ENCODE data around the gene MAPK4.

MAPK4 gene

GRCh38 chr18:50627594-50628532 lies 68.0 kb downstream of the MAPK4 start:
- Histone ChIP-seq H3K9ac (ENCODE audit: low read depth, low read length) (no peak overlapping the region), H3K36me3 (ENCODE audit: insufficient read depth, low read length) (no peaks in the 10 kb centered on the region), H3K9me3 (replicated peaks; ENCODE audit: low read length) (no peaks in the 10 kb centered on the region), H3K27me3 (ENCODE audit: control insufficient read depth, insufficient read depth, low read length) (peaks cover 11% of the 10 kb centered on the region), H3K4me3 (ENCODE audit: low read length) (no peak overlapping the region), H3K4me1 (ENCODE audit: control insufficient read depth, insufficient read depth, low read length) (peaks cover 8% of the 10 kb centered on the region), H3K4me2 (ENCODE audit: low read length) (no peak overlapping the region)

DNA sequence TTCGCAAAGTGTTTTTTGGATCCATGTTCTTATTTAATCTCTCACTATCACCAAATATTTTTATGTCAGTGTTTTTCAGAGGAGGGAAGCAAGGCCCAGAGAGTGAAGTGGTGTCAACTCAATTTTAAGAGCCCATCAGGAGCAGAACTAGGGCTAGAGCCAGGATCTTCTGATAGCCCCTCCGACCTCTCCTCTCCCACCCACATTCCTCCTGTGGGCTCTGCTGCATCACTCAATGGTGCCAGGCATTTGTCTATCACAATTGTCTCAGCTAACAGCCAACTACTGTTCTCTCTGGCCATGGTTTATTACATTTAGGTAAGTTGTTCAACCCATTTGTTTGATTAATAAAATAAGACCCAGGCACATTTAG lies 68.6 kb downstream of the MAPK4 start:
- H3K9me3 ChIP-seq (replicated peaks; ENCODE audit: low read length) = no peaks in the 10 kb centered on the region
- H3K4me3 ChIP-seq (ENCODE audit: low read length) = no peak overlapping the region
- no peak overlapping the region for H3K4me2 ChIP-seq (ENCODE audit: low read length)

DNA sequence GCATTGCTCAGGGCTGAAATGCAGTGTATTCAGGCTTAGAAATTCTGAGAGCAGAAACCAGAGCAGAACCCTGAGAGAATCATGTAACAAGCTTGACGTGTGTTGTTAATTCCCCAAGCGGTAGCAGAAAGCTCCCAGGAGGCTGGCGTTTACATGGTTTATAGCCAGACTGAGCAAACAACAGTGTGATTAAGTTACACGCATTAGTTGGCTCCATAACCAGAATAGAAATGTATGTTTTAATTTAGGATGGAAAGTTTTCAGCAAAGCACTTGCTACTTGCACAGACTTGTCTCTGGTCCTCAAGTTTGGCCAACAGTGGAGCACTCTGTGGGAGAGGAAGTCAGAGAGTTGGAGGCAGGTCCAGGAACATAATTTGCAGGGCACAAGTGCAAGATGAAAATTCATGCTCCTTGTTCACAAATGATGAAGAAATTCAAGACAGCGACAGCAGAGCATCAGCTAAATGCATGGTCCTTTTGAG lies 69.3 kb downstream of the MAPK4 start:
- no peak overlapping the region for H3K4me3 ChIP-seq (ENCODE audit: low read length)
- H3K27me3 ChIP-seq (ENCODE audit: control insufficient read depth, insufficient read depth, low read length) = peaks cover 4% of the 10 kb centered on the region
- no peaks in the 10 kb centered on the region for H3K36me3 ChIP-seq (ENCODE audit: insufficient read depth, low read length)
- no peak overlapping the region for H3K9ac ChIP-seq (ENCODE audit: low read depth, low read length)
- H3K4me2 ChIP-seq (ENCODE audit: low read length) = no peak overlapping the region
- H3K9me3 ChIP-seq (replicated peaks; ENCODE audit: low read length) = no peaks in the 10 kb centered on the region
- peaks cover 8% of the 10 kb centered on the region for H3K4me1 ChIP-seq (ENCODE audit: control insufficient read depth, insufficient read depth, low read length)

More for the DNA sequence above, 68.6 kb downstream of the MAPK4 start:
- no peak overlapping the region for H3K9ac ChIP-seq (ENCODE audit: low read depth, low read length)
- H3K27me3 ChIP-seq (ENCODE audit: control insufficient read depth, insufficient read depth, low read length) = peaks cover 7% of the 10 kb centered on the region
- H3K4me1 ChIP-seq (ENCODE audit: control insufficient read depth, insufficient read depth, low read length) = peaks cover 8% of the 10 kb centered on the region
- H3K36me3 ChIP-seq (ENCODE audit: insufficient read depth, low read length) = no peaks in the 10 kb centered on the region

- no peaks in the 10 kb centered on the region for H3K36me3 ChIP-seq (ENCODE audit: insufficient read depth, low read length)
- peaks cover 4% of the 10 kb centered on the region for H3K27me3 ChIP-seq (ENCODE audit: control insufficient read depth, insufficient read depth, low read length)
- H3K9me3 ChIP-seq (replicated peaks; ENCODE audit: low read length) = no peaks in the 10 kb centered on the region
- no peak overlapping the region for H3K4me3 ChIP-seq (ENCODE audit: low read length)
- no peak overlapping the region for H3K9ac ChIP-seq (ENCODE audit: low read depth, low read length)
- H3K4me2 ChIP-seq (ENCODE audit: low read length) = no peak overlapping the region
- peaks cover 8% of the 10 kb centered on the region for H3K4me1 ChIP-seq (ENCODE audit: control insufficient read depth, insufficient read depth, low read length)
These were observed 71.0 kb downstream of the MAPK4 start for GRCh38 chr18:50630895-50631294.

DNA sequence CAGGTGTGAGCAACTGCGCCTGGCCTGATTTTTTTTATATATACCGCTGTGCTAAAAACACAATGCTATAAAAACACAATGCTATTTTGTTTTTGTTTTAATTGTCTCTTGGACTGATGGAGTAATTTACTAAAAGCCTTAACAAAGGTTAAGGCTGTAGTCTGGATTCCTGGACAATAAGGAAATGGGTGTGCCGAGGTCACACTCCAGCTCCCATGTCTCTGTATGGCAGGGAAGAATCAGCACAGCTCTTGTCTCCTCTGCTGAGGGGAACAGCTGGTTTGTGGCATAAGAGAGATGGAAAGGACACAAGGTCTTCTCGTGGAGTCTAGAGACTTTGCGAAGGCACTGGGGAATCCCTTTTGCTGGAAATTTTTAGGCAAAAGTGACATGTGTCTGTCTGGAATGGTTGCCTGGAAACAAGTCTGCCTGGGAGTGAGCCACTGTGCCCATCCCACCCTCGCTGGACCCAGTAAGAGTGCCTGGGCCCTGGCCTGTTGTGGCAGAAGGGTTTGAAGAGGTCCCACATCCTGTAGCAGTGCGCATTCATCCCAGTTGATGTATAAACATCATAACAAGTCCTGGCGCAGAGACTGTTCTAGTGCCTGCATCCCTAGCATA lies 73.1 kb downstream of the MAPK4 start:
- no peaks in the 10 kb centered on the region for H3K36me3 ChIP-seq (ENCODE audit: insufficient read depth, low read length)
- H3K4me2 ChIP-seq (ENCODE audit: low read length) = no peak overlapping the region
- no peaks in the 10 kb centered on the region for H3K27me3 ChIP-seq (ENCODE audit: control insufficient read depth, insufficient read depth, low read length)
- H3K9me3 ChIP-seq (replicated peaks; ENCODE audit: low read length) = no peaks in the 10 kb centered on the region
- H3K4me3 ChIP-seq (ENCODE audit: low read length) = no peak overlapping the region
- no peak overlapping the region for H3K9ac ChIP-seq (ENCODE audit: low read depth, low read length)
- peaks cover 8% of the 10 kb centered on the region for H3K4me1 ChIP-seq (ENCODE audit: control insufficient read depth, insufficient read depth, low read length)

DNA sequence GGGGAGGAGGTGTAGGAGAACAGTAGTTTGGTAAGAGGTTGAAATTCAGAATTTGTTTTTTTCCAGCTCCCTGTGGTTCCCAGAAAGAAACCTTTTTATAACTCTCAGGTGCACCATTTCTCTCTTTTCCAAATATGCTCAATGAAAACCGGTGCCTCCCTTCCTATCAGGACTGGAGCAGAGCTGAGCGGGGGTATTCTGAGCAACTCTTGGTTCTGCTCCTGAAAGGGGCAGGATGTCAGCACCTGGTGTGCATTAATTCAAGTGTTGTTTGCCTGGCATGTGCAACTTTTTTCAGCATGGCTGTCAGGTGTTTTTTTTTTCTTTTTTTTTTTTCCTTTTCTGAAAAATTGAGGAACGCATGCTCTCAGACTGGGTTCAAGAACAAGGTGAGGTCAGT lies 74.1 kb downstream of the MAPK4 start:
- Histone ChIP-seq H3K9ac (ENCODE audit: low read depth, low read length) (no peak overlapping the region), H3K9me3 (replicated peaks; ENCODE audit: low read length) (no peaks in the 10 kb centered on the region), H3K4me2 (ENCODE audit: low read length) (no peak overlapping the region), H3K27me3 (ENCODE audit: control insufficient read depth, insufficient read depth, low read length) (no peaks in the 10 kb centered on the region), H3K4me1 (ENCODE audit: control insufficient read depth, insufficient read depth, low read length) (peaks cover 8% of the 10 kb centered on the region), H3K4me3 (ENCODE audit: low read length) (no peak overlapping the region), H3K36me3 (ENCODE audit: insufficient read depth, low read length) (no peaks in the 10 kb centered on the region)

DNA sequence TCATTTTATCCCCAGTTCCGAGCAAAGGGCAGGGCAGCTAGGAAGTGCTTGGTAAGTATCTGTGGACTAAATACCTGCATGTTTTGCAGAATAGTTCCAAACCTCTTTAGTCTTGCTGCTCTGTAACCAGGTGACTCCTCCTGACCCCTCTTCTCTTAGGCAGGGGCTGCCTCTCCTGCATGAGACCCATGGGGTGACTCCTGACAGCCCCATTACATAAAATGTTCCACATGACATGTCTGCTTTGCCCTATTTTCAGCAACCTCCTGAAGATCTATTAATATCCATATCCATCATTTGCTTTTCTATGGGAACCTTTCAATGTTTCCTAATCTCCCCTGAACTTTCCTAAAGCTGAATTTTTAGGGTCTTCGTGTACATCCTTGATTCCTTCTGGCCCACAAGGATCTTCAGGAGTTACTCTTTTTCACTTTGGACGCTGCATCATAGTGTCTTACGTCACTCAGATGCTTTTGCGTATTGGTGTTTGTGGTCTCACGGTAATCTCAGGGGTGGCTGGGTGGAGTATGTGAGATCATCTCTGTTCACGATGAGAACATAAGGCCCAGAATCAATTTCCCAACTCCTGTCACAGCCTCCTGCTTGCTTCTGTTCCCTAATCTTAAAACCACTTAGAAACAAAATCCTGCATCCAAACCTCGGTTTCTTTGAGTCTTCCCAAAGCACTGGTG lies 76.6 kb downstream of the MAPK4 start:
- no peaks in the 10 kb centered on the region for H3K27me3 ChIP-seq (ENCODE audit: control insufficient read depth, insufficient read depth, low read length)
- peaks cover 8% of the 10 kb centered on the region for H3K4me1 ChIP-seq (ENCODE audit: control insufficient read depth, insufficient read depth, low read length)
- H3K9ac ChIP-seq (ENCODE audit: low read depth, low read length) = no peak overlapping the region
- no peak overlapping the region for H3K4me2 ChIP-seq (ENCODE audit: low read length)
- no peaks in the 10 kb centered on the region for H3K36me3 ChIP-seq (ENCODE audit: insufficient read depth, low read length)
- no peak overlapping the region for H3K4me3 ChIP-seq (ENCODE audit: low read length)
- no peaks in the 10 kb centered on the region for H3K9me3 ChIP-seq (replicated peaks; ENCODE audit: low read length)

DNA sequence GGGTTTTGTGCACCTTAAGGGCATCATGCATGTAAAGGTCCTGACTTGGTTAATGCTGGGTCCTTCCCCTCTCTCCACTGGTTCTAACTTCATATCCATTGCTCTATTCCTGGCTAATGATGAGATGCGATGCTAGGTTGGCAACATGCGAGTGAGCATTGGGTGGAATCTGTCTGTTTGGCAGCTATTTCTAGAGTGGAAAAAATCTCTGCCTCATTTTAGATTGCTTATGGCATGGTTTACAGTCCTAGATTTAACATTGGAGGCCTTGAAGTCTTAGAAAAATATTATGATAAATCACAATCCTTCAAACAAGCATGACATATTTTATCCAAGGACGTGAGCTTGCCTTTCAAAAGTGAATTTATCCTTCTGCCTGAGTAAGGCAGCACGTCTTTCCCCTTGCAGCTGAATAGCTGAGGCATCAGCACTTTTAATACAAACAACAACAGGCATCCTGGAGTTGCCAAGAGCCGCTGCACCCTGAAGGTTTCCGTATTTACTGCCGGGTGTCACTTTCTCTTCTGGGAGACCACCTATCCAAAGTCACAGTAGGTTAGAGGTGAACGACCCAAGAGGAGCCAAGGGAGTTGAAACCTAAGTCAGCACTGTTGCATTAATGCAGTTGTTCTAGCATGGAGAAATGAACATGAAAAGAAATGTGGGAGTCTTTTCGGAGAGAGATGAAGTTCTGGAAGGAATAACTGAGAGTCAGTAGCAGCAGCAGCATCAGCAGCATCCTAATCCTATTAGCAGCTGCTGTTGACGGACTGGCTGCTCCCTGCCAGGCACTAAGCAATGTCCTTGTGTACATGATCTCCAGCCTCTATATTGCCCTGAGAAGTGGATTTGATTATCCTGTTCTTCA lies 78.4 kb downstream of the MAPK4 start:
- no peak overlapping the region for H3K9ac ChIP-seq (ENCODE audit: low read depth, low read length)
- H3K9me3 ChIP-seq (replicated peaks; ENCODE audit: low read length) = no peaks in the 10 kb centered on the region

GRCh38 chr18:50638884-50639420 lies 79.1 kb downstream of the MAPK4 start:
- H3K9me3 ChIP-seq (replicated peaks; ENCODE audit: low read length) = no peaks in the 10 kb centered on the region

More for the DNA sequence above, 78.4 kb downstream of the MAPK4 start:
- no peak overlapping the region for H3K4me2 ChIP-seq (ENCODE audit: low read length)
- no peaks in the 10 kb centered on the region for H3K4me1 ChIP-seq (ENCODE audit: control insufficient read depth, insufficient read depth, low read length)
- H3K36me3 ChIP-seq (ENCODE audit: insufficient read depth, low read length) = no peaks in the 10 kb centered on the region
- H3K4me3 ChIP-seq (ENCODE audit: low read length) = no peak overlapping the region
- no peaks in the 10 kb centered on the region for H3K27me3 ChIP-seq (ENCODE audit: control insufficient read depth, insufficient read depth, low read length)

DNA sequence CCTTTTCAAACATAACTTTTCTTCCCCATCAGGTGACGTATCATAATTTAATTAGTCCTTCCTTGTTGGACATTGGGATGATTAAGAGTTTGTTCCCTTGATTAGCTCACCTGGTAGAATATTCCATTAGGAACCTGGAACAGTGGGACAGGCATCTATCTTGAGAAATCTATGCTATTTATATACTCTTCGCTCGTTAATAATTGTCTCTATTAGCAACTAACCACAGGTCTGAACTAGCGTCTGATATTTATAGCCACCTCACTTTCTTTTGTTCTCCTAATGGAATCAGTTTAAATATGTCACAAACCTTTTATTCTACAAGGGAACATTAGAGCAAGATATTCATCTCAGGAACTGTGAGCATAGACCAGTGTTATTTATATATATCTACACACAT lies 79.8 kb downstream of the MAPK4 start:
- Histone ChIP-seq H3K4me2 (ENCODE audit: low read length) (no peak overlapping the region), H3K36me3 (ENCODE audit: insufficient read depth, low read length) (no peaks in the 10 kb centered on the region), H3K4me1 (ENCODE audit: control insufficient read depth, insufficient read depth, low read length) (no peaks in the 10 kb centered on the region), H3K9ac (ENCODE audit: low read depth, low read length) (no peak overlapping the region), H3K4me3 (ENCODE audit: low read length) (no peak overlapping the region), H3K27me3 (ENCODE audit: control insufficient read depth, insufficient read depth, low read length) (peaks cover 3% of the 10 kb centered on the region), H3K9me3 (replicated peaks; ENCODE audit: low read length) (no peaks in the 10 kb centered on the region)

More at GRCh38 chr18:50638884-50639420, 79.1 kb downstream of the MAPK4 start:
- no peak overlapping the region for H3K4me2 ChIP-seq (ENCODE audit: low read length)
- no peaks in the 10 kb centered on the region for H3K36me3 ChIP-seq (ENCODE audit: insufficient read depth, low read length)
- no peak overlapping the region for H3K4me3 ChIP-seq (ENCODE audit: low read length)
- no peak overlapping the region for H3K9ac ChIP-seq (ENCODE audit: low read depth, low read length)
- H3K4me1 ChIP-seq (ENCODE audit: control insufficient read depth, insufficient read depth, low read length) = no peaks in the 10 kb centered on the region
- no peaks in the 10 kb centered on the region for H3K27me3 ChIP-seq (ENCODE audit: control insufficient read depth, insufficient read depth, low read length)
